H1 (cell line): ENCODE results near the gene GIPC2.

Source experiments
- CEBPB ChIP-seq: IDR thresholded peaks from 2 replicates; pipeline ENCODE4 v1.6.1; 2012; ENCODE audit warnings: low read depth, low read length
- CHD2 ChIP-seq: IDR thresholded peaks from 2 replicates; pipeline ENCODE4 v1.6.1; 2012; ENCODE audit warnings: low read length, improper control_type of control experiment
- EGR1 ChIP-seq: IDR thresholded peaks from 2 replicates; pipeline ENCODE4 v1.6.1; 2011; ENCODE audit warnings: low read depth, low read length, borderline replicate concordance
- JUND ChIP-seq: IDR thresholded peaks from 2 replicates; pipeline ENCODE4 v1.6.1; 2011; ENCODE audit warnings: mild to moderate bottlenecking, improper control_type of control experiment, low read length
- KDM1A ChIP-seq: fragments of 200-600, 300-600 bp; sonication (generic); IDR thresholded peaks from 2 replicates; pipeline ENCODE4 v1.7.1; 2016; ENCODE audit warnings: mild to moderate bottlenecking, low read length, borderline replicate concordance
- PHF8 ChIP-seq: fragments of 200-600 bp; sonication (generic); conservative IDR thresholded peaks from 2 replicates; pipeline ENCODE4 v1.7.1; 2012; ENCODE audit warnings: low read depth, mild to moderate bottlenecking, inconsistent platforms, low read length, moderate library complexity
- POLR2A ChIP-seq, 2 experiments: IDR thresholded peaks; 1 replicate in 1 of 2; 2 replicates in 1 of 2; pipeline ENCODE4 v1.6.1; 2011; ENCODE audit warnings: low read depth in 2 of 2, low read length in 2 of 2, mild to moderate bottlenecking in 2 of 2; ENCODE audit errors: control extremely low read depth in 1 of 2
- POLR2AphosphoS5 ChIP-seq: IDR thresholded peaks from 2 replicates; pipeline ENCODE4 v1.6.1; 2011; ENCODE audit warnings: low read depth, low read length
- SIRT6 ChIP-seq: IDR thresholded peaks from one replicate; pipeline ENCODE4 v1.7.1; 2012; ENCODE audit warnings: low read length, inconsistent platforms
- SUZ12 ChIP-seq: fragments of 200-600 bp; sonication (generic); IDR thresholded peaks from 2 replicates; pipeline ENCODE4 v1.6.1; 2012; ENCODE audit warnings: mild to moderate bottlenecking, inconsistent platforms, low read length, moderate library complexity, mixed read lengths
- TEAD4 ChIP-seq: IDR thresholded peaks from 2 replicates; pipeline ENCODE4 v1.6.1; 2012; ENCODE audit warnings: low read depth, low read length, inconsistent platforms, mixed read lengths
- TF ChIP-seq, protein P1 (sequence below), 3 experiments: IDR thresholded peaks; 1 replicate in 2 of 3; 2 replicates in 1 of 3; pipeline versions ENCODE4 v1.5.1 to v1.6.1; 2011; ENCODE audit warnings: low read length in 3 of 3, mild to moderate bottlenecking in 3 of 3, inconsistent platforms in 2 of 3, low read depth in 1 of 3, moderate library complexity in 1 of 3; ENCODE audit not compliant: insufficient read depth in 1 of 3; ENCODE audit errors: control extremely low read depth in 1 of 3

DNA sequence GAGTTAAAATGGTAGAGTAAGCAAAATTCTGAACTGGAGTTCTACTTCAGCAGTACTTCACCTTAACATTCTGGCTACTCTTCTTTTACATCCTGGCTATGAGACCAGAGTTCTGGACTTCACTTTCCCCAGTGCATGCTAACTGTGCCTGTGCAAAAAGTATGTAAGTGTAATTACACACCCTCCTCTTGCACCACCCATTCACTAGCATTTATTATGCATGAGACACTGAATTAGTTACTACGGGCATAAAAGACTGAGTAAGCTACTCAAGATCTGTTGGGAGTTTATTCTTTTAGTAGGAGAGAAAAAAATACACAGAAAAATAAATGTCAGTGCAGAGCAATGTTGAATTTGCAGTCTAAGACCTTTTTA lies 87.2 kb downstream of the GIPC2 start:
- TF ChIP-seq, protein P1, sequence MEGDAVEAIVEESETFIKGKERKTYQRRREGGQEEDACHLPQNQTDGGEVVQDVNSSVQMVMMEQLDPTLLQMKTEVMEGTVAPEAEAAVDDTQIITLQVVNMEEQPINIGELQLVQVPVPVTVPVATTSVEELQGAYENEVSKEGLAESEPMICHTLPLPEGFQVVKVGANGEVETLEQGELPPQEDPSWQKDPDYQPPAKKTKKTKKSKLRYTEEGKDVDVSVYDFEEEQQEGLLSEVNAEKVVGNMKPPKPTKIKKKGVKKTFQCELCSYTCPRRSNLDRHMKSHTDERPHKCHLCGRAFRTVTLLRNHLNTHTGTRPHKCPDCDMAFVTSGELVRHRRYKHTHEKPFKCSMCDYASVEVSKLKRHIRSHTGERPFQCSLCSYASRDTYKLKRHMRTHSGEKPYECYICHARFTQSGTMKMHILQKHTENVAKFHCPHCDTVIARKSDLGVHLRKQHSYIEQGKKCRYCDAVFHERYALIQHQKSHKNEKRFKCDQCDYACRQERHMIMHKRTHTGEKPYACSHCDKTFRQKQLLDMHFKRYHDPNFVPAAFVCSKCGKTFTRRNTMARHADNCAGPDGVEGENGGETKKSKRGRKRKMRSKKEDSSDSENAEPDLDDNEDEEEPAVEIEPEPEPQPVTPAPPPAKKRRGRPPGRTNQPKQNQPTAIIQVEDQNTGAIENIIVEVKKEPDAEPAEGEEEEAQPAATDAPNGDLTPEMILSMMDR (IDR thresholded peaks at IDR 0.05; ENCODE audit: control extremely low read depth in 1 of 3, insufficient read depth in 1 of 3, low read depth in 1 of 3, low read length in 3 of 3): no peak
- TF ChIP-seq EGR1 (no peak), CHD2 (no peak), JUND (no peak), PHF8 (no peak), POLR2A (IDR thresholded peaks at IDR 0.05; ENCODE audit: control extremely low read depth in 1 of 2, low read depth in 2 of 2, low read length in 2 of 2) (no peak), TEAD4 (no peak), POLR2AphosphoS5 (no peak), SUZ12 (no peak), CEBPB (no peak), KDM1A (no peak), SIRT6 (no peak)
